ENCODE results near the gene SH3RF3. TPM values are rescaled to one million over a fixed set of nuclear protein-coding genes. Genes with fewer than 3 reads are reported as not detected.

Gene SH3RF3
- total RNA-seq, 1 donor from 2014 or later, result 0.47 TPM

DNA sequence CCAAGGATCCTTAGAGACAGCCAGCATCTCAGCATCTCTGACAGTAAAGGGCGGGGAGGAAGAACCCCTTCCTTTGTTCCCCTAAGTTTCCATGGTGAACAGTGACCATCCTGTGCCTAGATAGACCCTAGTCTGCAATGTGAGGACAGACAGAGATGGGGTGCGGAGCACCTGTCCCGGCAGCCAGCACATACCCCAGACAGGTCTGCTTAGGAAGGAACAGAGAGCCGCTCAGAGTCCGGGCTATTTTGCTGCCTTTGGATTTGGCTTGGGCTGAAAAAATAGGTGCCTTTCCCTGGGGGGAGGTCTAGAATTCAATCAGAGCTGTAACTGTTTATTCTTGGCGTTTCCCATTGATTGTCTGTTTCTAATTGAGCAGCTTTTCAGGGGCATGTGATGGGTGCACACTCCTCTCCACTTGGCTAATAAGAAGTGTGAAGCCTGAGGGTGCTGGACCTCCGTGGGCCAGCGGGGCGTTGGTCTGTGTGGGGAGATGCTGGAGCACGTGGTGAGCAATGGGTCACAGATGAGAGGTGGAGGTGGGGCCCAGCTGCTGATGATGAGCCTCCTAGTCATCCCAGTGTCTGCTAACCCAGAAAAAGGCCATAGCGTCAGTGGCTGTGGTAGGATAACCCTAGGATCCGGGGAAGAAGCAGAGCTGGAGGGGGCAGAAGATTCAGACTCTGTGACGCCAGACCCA lies 247.9 kb downstream of the SH3RF3 start:
- intact Hi-C loops (cut with micrococcal nuclease), result no loop called here
- Mint-ChIP-seq H3K27me3 (peaks cover 2% of the 10 kb centered on the region), H3K27ac (no peak overlapping the region), H3K9me3 (no peaks in the 10 kb centered on the region), H3K4me1 (no peaks in the 10 kb centered on the region), H3K36me3 (ENCODE audit: low read depth) (no peaks in the 10 kb centered on the region), H3K4me3 (no peak overlapping the region)
- DNase-seq, result no peak

DNA sequence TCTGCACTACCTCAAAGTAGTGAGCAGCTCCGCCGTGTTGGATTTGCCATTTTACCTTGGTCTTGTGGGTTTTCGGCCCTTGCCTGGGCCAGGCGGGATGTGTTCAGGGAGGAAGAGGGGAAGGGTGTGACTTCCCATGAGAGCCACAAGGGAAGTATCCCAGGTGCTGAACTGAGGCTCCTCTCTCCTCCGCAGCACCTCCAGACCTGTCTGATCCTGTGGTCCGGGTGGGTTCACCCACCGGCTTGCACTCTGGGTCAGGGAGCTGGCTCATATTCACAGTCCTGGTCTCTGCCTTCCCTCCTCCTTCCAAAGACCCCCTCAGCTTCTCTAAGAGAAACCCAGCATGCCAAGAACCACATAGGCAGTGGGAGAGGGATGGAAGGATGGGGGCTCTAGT lies 249.0 kb downstream of the SH3RF3 start:
- Mint-ChIP-seq H3K27me3 (peaks cover 2% of the 10 kb centered on the region), H3K27ac (no peak overlapping the region), H3K4me3 (no peak overlapping the region), H3K36me3 (ENCODE audit: low read depth) (no peaks in the 10 kb centered on the region), H3K4me1 (no peaks in the 10 kb centered on the region), H3K9me3 (no peaks in the 10 kb centered on the region)
- no peak for DNase-seq
- intact Hi-C loops (cut with micrococcal nuclease), result no loop called here

DNA sequence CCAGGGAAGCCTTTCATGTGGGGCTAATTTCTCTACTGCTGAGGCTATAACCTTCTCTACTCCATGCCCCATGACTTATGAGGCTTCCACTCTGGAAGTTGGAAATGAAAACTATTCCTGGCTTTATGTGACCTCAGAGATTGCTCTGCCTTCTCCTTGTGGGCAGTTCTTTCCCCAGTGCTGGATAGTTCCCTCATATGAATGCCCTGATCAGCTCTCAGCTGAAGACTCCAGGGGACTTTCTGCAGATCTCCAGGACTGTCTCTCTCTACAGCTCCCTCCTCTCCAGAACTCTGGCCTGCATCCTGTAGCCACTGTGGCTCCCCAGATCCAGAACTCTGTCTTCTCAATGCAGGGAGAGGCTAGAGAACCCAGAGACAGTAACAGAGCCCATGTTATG lies 249.7 kb downstream of the SH3RF3 start:
- Mint-ChIP-seq H3K27me3 (peaks cover 2% of the 10 kb centered on the region), H3K9me3 (no peaks in the 10 kb centered on the region), H3K36me3 (ENCODE audit: low read depth) (no peaks in the 10 kb centered on the region), H3K27ac (no peak overlapping the region), H3K4me3 (no peak overlapping the region), H3K4me1 (no peaks in the 10 kb centered on the region)
- intact Hi-C loops (cut with micrococcal nuclease), result no loop called here
- no peak for DNase-seq

DNA sequence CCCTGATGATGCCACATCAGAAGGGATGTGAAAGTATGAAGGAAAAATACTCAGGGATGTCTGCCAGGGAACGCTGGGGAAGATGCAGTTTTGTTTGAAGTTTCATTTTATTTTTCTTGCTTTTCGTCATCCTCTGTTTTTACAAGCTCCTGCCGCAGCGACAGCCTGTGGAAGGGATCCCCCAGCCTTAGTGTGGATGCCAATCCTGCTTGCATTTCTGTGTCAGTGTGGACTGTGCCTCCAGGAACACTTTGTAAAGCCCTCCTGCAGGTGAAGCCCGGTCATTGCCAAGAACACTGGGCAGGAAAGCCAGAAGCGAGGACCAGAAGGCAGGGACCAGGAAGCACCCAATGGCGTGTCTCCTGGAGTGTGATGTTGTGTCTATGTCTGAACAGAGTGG lies 250.5 kb downstream of the SH3RF3 start:
- intact Hi-C loops (cut with micrococcal nuclease), result no loop called here
- H3K27me3 Mint-ChIP-seq, result peaks cover 2% of the 10 kb centered on the region
- H3K36me3 Mint-ChIP-seq (ENCODE audit: low read depth), result no peaks in the 10 kb centered on the region
- no peak overlapping the region for H3K4me3 Mint-ChIP-seq
- no peak overlapping the region for H3K27ac Mint-ChIP-seq
- DNase-seq, result no peak
- no peaks in the 10 kb centered on the region for H3K4me1 Mint-ChIP-seq
- no peaks in the 10 kb centered on the region for H3K9me3 Mint-ChIP-seq

DNA sequence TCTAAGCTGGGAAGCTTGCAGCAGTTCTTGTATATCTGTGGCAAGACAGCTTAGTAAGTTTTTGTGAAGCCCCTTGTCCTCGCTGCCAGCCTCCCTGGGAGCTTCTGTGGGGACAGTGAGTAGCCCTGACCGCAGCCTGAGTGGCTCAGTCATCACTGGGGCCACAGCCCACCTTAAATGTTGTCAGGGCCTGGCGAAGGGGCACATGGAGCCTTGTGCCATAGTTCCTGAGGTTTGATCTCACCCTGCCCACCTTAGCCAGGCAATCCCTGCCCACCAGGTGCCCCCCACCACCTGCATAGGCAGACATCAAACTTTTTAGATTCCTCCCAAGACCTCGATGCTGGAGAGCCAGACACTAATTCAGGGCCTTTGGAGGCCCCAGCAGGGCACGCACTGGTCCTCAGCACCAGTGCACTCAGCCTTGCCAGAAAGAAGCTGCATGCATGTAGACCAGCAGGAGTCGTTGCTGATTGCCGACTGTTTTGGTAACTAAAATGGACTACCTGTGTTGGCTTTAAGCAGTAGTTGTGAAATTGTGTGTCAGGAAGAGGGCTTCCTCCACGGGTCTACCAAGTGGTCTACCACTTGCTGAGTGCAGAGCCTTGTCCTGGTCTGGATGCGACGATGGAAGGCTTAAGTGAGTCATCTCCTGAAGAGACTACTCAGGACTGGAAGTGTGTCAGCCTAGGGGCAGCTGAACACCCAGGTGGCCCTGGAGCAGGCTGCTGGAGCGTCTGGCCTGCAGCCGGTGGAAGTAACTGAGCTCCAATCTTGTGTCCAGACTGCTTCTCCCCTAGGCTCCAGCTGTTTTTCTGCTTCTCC lies 251.7 kb downstream of the SH3RF3 start:
- Mint-ChIP-seq H3K9me3 (no peaks in the 10 kb centered on the region), H3K4me3 (no peak overlapping the region), H3K36me3 (ENCODE audit: low read depth) (no peaks in the 10 kb centered on the region), H3K27me3 (peaks cover 2% of the 10 kb centered on the region), H3K4me1 (no peaks in the 10 kb centered on the region), H3K27ac (no peak overlapping the region)
- no peak for DNase-seq
- intact Hi-C loops (cut with micrococcal nuclease), result no loop called here

DNA sequence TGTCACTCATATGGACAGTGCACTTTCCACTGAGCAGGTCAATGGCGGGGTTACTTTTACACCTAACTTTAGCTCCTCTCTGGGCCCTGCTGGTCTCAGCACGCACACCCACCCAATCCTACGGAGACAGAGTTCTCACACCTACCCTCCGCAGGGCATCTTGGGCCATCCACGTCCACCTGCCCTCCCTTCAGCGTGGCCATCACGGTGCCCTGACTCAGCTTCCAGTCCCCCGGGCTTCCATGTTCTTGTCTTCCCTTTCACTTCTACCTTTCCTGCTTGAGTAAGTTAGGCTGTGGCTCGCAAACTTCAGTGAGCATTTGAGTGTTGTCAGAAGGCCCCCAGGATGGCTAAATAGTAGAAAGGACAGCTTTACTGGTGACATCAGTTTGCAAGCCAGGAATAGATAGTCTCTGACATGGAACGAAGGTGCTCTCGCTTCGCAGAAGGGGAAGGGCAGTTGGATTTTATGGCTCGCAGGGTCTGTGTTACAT lies 252.4 kb downstream of the SH3RF3 start:
- H3K4me1 Mint-ChIP-seq, result no peaks in the 10 kb centered on the region
- H3K4me3 Mint-ChIP-seq, result no peak overlapping the region
- no peaks in the 10 kb centered on the region for H3K9me3 Mint-ChIP-seq
- no peaks in the 10 kb centered on the region for H3K36me3 Mint-ChIP-seq (ENCODE audit: low read depth)
- DNase-seq, result no peak
- H3K27ac Mint-ChIP-seq, result no peak overlapping the region
- H3K27me3 Mint-ChIP-seq, result peaks cover 2% of the 10 kb centered on the region
- intact Hi-C loops (cut with micrococcal nuclease), result no loop called here

DNA sequence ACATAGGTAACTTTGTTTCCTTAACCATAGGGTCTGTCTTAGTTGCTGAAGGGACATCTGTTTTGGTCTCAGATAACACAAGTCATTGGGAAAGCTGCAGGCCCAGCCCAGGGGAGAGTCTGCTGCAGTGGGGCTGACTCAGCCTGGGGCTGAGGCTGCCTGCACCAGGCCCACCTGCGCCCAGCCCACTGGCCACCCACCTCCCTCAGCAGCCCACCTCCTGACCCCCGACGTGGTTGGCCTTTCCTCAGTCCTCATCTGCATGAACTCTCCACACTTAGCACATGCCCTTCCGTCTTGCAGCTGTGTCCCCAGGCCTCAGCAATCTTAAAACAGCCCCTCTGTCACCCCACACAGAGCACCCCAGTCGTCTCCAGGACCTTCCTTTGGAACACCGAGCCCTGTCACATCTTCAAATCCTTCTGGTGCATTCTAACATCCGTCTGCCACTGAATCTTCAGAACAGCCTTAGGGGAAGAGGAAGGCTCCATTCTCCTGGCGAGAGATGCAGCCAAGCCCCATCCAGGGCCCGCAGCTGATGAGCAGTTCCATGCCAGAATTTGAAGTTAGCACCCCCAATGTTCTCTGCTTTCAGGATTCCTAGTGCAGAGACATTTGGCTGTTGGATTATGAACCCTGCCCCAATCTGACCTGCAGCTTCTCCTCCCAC lies 253.4 kb downstream of the SH3RF3 start:
- intact Hi-C loops (cut with micrococcal nuclease), result no loop called here
- no peak for DNase-seq
- Mint-ChIP-seq H3K27ac (no peak overlapping the region), H3K36me3 (ENCODE audit: low read depth) (no peaks in the 10 kb centered on the region), H3K4me1 (no peaks in the 10 kb centered on the region), H3K27me3 (peaks cover 2% of the 10 kb centered on the region), H3K4me3 (no peak overlapping the region), H3K9me3 (no peaks in the 10 kb centered on the region)

DNA sequence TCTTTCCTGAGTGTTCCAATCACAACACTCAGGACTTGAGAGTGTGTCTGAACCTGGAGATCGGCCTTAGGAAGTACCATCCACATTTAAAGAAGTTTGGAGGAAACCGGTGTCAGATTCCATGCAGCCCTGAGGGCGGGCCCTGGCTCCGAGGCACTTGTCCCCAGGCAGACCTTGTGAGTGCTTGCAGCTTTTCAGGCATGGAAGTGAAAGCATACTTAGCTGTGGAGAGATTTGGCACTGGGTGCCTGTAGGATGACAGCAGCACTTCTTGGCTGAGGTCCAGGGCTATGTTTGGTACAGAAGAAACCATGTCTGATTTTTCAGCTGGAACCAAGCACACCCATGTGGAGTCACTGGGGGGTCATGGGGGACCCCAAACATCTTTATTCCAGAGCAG lies 253.9 kb downstream of the SH3RF3 start:
- Mint-ChIP-seq H3K27me3 (peaks cover 2% of the 10 kb centered on the region), H3K36me3 (ENCODE audit: low read depth) (no peaks in the 10 kb centered on the region), H3K27ac (no peak overlapping the region)

DNA sequence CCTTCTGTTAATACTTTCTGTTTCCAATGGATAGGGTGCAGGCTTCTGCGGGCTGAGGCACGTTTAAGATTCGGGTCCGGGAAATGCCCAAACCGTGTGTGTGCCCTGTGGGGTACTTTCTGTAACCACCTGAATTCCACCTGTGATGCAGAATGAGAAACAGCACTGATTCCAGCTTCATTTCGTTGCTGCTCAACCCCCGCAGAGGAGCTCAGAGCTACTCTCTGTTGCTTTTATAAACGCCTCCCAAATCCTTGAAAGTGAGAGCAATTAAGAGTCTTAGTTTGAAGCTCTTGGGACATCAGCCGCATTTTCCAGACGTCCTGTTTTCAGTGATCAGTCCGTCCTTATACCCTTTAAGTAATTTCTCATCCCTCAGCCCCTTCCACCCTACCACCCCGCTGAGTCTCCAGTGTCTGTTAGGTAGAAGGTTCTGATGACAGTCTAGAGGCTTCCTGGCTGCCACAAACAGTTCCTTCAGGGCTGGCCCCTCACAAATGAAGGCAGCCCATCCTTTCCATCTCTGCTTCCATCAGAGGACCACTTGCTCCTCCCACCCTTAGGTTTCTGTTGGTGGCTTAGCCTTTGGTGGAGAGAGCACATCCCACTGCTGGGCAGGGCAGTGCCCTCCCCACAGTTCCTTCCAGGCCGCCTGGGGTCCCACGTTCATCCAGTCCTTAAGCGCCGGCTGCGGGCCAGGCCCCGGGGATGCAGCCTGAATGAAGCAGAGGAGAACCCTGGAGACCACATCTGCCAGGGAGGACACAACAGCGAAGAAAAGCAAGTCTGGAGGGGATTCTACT lies 254.7 kb downstream of the SH3RF3 start:
- no peak for DNase-seq
- Mint-ChIP-seq H3K27ac (no peak overlapping the region), H3K4me3 (no peak overlapping the region), H3K4me1 (no peaks in the 10 kb centered on the region), H3K9me3 (no peaks in the 10 kb centered on the region), H3K27me3 (peaks cover 2% of the 10 kb centered on the region), H3K36me3 (ENCODE audit: low read depth) (no peaks in the 10 kb centered on the region)
- intact Hi-C loops (cut with micrococcal nuclease), result no loop called here

More for the DNA sequence above, 253.9 kb downstream of the SH3RF3 start:
- intact Hi-C loops (cut with micrococcal nuclease), result no loop called here
- Mint-ChIP-seq H3K4me1 (no peaks in the 10 kb centered on the region), H3K4me3 (no peak overlapping the region), H3K9me3 (no peaks in the 10 kb centered on the region)
- DNase-seq, result no peak

DNA sequence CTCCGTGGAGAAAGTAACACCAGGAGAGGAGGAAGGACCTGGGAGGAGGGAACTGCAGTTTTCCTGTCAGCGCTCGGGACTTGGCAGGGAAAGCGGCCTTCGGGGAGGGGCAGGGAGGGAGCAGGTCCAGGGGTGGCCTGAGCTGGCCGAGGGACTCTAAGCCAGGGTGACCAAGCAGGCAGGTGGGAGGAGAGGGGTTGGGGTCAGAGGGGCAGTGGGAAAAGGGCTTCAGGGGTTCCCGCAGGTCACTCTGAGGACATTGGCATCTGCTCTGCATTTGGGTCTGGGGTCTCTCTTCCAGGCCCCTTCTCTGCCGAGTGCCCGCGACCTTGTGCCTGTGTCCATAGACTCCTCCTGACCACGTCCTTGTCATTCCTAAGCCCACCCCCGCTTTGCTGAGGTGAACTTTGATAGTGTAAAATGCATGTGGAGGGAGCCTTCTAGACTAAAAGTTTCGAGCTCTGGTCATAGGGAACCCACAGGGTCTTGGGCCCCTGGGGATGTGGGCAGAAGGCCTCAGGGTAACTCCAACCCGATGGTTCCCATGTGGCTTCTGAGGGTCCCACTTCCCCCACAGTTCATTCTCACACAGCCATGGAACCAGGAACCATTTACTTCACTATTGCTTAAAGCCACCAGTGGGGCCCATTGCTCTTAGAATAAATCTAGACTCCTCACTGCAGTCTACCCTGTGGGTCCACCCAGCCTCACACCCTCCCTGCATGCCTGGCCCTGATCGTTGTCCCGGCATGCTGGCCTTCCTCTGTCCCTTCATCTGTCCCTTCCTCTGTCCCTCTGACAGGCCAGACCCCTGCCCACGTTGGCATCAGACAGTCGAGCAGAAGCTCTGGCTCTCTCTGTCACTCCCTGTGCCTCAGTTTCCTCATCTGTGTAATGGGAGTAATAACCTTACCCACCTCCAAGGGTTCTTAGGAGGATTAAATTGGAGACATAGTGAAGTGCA lies 255.6 kb downstream of the SH3RF3 start:
- no peaks in the 10 kb centered on the region for H3K4me1 Mint-ChIP-seq
- no peak overlapping the region for H3K27ac Mint-ChIP-seq
- no peak for DNase-seq
- H3K27me3 Mint-ChIP-seq, result peaks cover under 1% of the 10 kb centered on the region
- no peak overlapping the region for H3K4me3 Mint-ChIP-seq
- intact Hi-C loops (cut with micrococcal nuclease), result no loop called here
- H3K9me3 Mint-ChIP-seq, result no peaks in the 10 kb centered on the region
- H3K36me3 Mint-ChIP-seq (ENCODE audit: low read depth), result no peaks in the 10 kb centered on the region

DNA sequence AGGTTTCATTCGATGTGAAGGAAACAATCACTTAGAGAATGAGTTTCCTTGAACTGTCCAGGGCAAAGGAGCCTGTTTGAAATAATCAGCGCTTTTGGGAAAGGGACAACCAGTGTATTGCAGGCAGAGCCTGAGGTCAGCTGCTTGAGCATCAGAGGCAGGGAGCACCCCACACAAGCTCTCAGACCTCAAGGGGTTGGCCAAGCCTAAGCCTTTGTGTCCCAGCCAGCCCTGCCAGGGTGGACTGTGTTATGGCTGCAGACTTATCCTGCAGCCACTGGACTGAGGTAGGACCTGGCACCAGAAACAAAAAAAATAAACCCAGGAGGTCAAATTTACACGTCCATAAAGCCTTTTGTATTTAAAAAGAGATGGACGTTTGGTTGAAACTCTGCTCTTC lies 256.5 kb downstream of the SH3RF3 start:
- Mint-ChIP-seq H3K36me3 (ENCODE audit: low read depth) (no peaks in the 10 kb centered on the region), H3K4me1 (no peaks in the 10 kb centered on the region), H3K27me3 (no peaks in the 10 kb centered on the region), H3K9me3 (no peaks in the 10 kb centered on the region), H3K4me3 (no peak overlapping the region), H3K27ac (no peak overlapping the region)
- DNase-seq, result no peak
- intact Hi-C loops (cut with micrococcal nuclease), result no loop called here

DNA sequence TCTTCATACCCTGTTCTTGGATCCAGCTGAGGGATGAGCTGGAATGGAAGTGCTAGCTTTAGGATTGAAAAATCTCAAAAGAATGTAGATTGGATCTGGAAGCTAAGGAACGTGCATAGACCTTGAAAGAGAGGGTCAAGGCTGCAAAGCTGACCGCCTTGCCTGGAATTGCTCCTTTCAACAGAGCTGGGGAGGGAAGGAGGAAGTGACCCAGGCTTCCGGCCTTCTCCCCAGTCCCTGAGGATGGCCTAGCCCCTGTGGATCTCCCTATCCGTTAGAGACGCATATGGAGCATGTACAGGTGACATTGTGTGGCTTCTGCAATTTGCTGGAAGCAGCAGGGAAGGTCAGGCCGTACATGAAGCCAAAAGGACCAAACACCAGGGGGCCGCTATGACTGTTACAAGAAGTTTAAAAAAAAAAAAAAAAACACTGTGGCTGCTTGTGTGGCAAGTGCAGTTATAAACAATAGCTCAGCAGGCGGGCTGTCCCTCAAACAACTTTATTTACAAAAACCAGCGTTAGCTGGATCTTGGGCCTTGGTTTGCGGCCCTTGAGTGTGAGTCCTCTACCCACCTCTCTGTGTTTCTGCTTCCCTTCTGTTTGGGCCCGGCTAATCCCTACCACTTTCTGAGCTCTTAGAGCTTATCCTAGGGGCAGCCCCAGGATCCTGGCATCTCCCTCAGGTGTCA lies 257.1 kb downstream of the SH3RF3 start:
- Mint-ChIP-seq H3K27me3 (no peaks in the 10 kb centered on the region), H3K4me3 (no peak overlapping the region), H3K36me3 (ENCODE audit: low read depth) (no peaks in the 10 kb centered on the region), H3K4me1 (no peaks in the 10 kb centered on the region), H3K9me3 (no peaks in the 10 kb centered on the region), H3K27ac (no peak overlapping the region)
- intact Hi-C loops (cut with micrococcal nuclease), result no loop called here
- no peak for DNase-seq

Data from activated CD4-positive, alpha-beta T cell treated with anti-CD3 and anti-CD28 coated beads, Interleukin-2, amount 10 ng/mL, durations not matched to agents 24 days and 14 days (primary cell).